Measurements from ENCODE around the gene ZNF750.
"Not testable (repeated sequence)": the region's sequence is repeated elsewhere in the genome, so short reads cannot be mapped to it uniquely, and the experiment has no call there.

The ZNF750 gene

GRCh38 chr17:82798752-82799151, 41.1 kb downstream of the ZNF750 start:
- in situ Hi-C loops (cut with HindIII; ENCODE audit: low sequenced_read_pairs): no loop called here

GRCh38 chr17:82797061-82797460, 42.8 kb downstream of the ZNF750 start:
- in situ Hi-C loops (cut with HindIII; ENCODE audit: low sequenced_read_pairs): no loop called here

- in situ Hi-C loops (cut with HindIII; ENCODE audit: low sequenced_read_pairs): no loop called here
Measured at GRCh38 chr17:82795615-82796014, 44.2 kb downstream of the ZNF750 start.

- in situ Hi-C loops (cut with HindIII; ENCODE audit: low sequenced_read_pairs): no loop called here
Measured at GRCh38 chr17:82794781-82795482, 44.9 kb downstream of the ZNF750 start.

GRCh38 chr17:82793974-82794630, 45.7 kb downstream of the ZNF750 start:
- in situ Hi-C loops (cut with HindIII; ENCODE audit: low sequenced_read_pairs): no loop called here

GRCh38 chr17:82791532-82791931, 48.3 kb downstream of the ZNF750 start:
- in situ Hi-C loops (cut with HindIII; ENCODE audit: low sequenced_read_pairs): no loop called here

GRCh38 chr17:82790391-82790790, 49.4 kb downstream of the ZNF750 start:
- in situ Hi-C loops (cut with HindIII; ENCODE audit: low sequenced_read_pairs): no loop called here

GRCh38 chr17:82789806-82790205, 50.0 kb downstream of the ZNF750 start:
- in situ Hi-C loops (cut with HindIII; ENCODE audit: low sequenced_read_pairs): no loop called here

GRCh38 chr17:82789051-82789592, 50.7 kb downstream of the ZNF750 start:
- in situ Hi-C loops (cut with HindIII; ENCODE audit: low sequenced_read_pairs): no loop called here

GRCh38 chr17:82788206-82789001, 51.4 kb downstream of the ZNF750 start:
- in situ Hi-C loops (cut with HindIII; ENCODE audit: low sequenced_read_pairs): no loop called here

GRCh38 chr17:82787081-82787848, 52.6 kb downstream of the ZNF750 start:
- in situ Hi-C loops (cut with HindIII; ENCODE audit: low sequenced_read_pairs): no loop called here

- in situ Hi-C loops (cut with HindIII; ENCODE audit: low sequenced_read_pairs): no loop called here
Measured at GRCh38 chr17:82786427-82786826, 53.4 kb downstream of the ZNF750 start.

GRCh38 chr17:82785581-82785980, 54.2 kb downstream of the ZNF750 start:
- in situ Hi-C loops (cut with HindIII; ENCODE audit: low sequenced_read_pairs): not testable (repeated sequence)

- in situ Hi-C loops (cut with HindIII; ENCODE audit: low sequenced_read_pairs): no loop called here
Measured at GRCh38 chr17:82783498-82783897, 56.3 kb downstream of the ZNF750 start.

- in situ Hi-C loops (cut with HindIII; ENCODE audit: low sequenced_read_pairs): no loop called here
Measured at GRCh38 chr17:82782657-82783207, 57.1 kb downstream of the ZNF750 start.

- in situ Hi-C loops (cut with HindIII; ENCODE audit: low sequenced_read_pairs): no loop called here
Measured at GRCh38 chr17:82781894-82782274, 57.9 kb downstream of the ZNF750 start.

- in situ Hi-C loops (cut with HindIII; ENCODE audit: low sequenced_read_pairs): no loop called here
Measured at GRCh38 chr17:82780971-82781893, 58.6 kb downstream of the ZNF750 start.

GRCh38 chr17:82780195-82780594, 59.6 kb downstream of the ZNF750 start:
- in situ Hi-C loops (cut with HindIII; ENCODE audit: low sequenced_read_pairs): no loop called here

- in situ Hi-C loops (cut with HindIII; ENCODE audit: low sequenced_read_pairs): no loop called here
Measured at GRCh38 chr17:82779541-82779940, 60.3 kb downstream of the ZNF750 start.

Measured in endothelial cell of hepatic sinusoid (primary cell).